Stomach (tissue), 9 donors: Measurements from ENCODE around the gene FOXO3. TPM values are rescaled to one million over a fixed set of nuclear protein-coding genes. Genes with fewer than 3 reads are reported as not detected.

ENCODE experiments used
- DNase-seq, 2 donors: peaks; one replicate each; pipeline versions ENCODE4 v3.0.0 to v3.0.0-alpha.2; 2013 to 2019
- H3K27ac ChIP-seq, 5 donors: fragments of 200-600 bp in 4 of 5; sonication (generic) in 4 of 5; one replicate each; pipeline ENCODE4 v1.5.1; 2013 to 2019; ENCODE audit warnings: mild to moderate bottlenecking in 1 of 5, moderate library complexity in 1 of 5
- H3K27me3 ChIP-seq, 3 donors: fragments of 200-600 bp; sonication (generic); one replicate each; pipeline ENCODE4 v1.5.1; 2017 to 2019; ENCODE audit warnings: mixed run types in 1 of 3
- H3K36me3 ChIP-seq, 4 donors: fragments of 200-600 bp; sonication (generic); 1 replicate in 3 of 4; 2 replicates in 1 of 4; pipeline ENCODE4 v1.5.1; 2016 to 2019
- H3K4me1 ChIP-seq, 4 donors: fragments of 200-600 bp; sonication (generic); one replicate each; pipeline ENCODE4 v1.5.1; 2016 to 2019
- H3K4me3 ChIP-seq, 4 donors: fragments of 200-600 bp; sonication (generic) in 3 of 4; one replicate each; pipeline ENCODE4 v1.5.1; 2016 to 2019; ENCODE audit warnings: mild to moderate bottlenecking in 1 of 4
- H3K9me3 ChIP-seq, 4 donors: fragments of 200-600 bp; sonication (generic); one replicate each; pipeline ENCODE4 v1.5.1; 2016 to 2019
- CTCF ChIP-seq, 7 experiments: fragments of 450-650 bp in 4 of 7; fragments of 200-600 bp in 3 of 7; sonication (generic) in 3 of 7; IDR thresholded peaks; one replicate each; pipeline ENCODE4 v1.5.1; 2016 to 2019; ENCODE audit warnings: antibody characterized with exemption in 7 of 7, control low read depth in 2 of 7, mild to moderate bottlenecking in 1 of 7
- EP300 ChIP-seq: sonication (generic); formaldehyde crosslinking; IDR thresholded peaks from one replicate; pipeline ENCODE4 v1.6.1; 2017; ENCODE audit warnings: antibody characterized with exemption
- POLR2A ChIP-seq, 4 donors: fragments of 450-650 bp; IDR thresholded peaks; one replicate each; pipeline ENCODE4 v1.6.1; 2016; ENCODE audit warnings: antibody characterized with exemption in 4 of 4, control low read depth in 2 of 4, mild to moderate bottlenecking in 1 of 4, moderate library complexity in 1 of 4
- POLR2AphosphoS5 ChIP-seq, 3 donors: sonication (generic); formaldehyde crosslinking; IDR thresholded peaks; one replicate each; pipeline ENCODE4 v1.6.1; 2016; ENCODE audit warnings: antibody characterized with exemption in 3 of 3
- WGBS, 5 donors: extraction: QIAGEN DNeasy Blood & Tissue Kit in 3 of 5; methylation state at CpG; one replicate each; pipeline versions ENCODE4 v1.1.5 to v1.1.7; 2013 to 2018; 5-methylcytosine and 5-hydroxymethylcytosine counted together
- intact Hi-C: fragments of 100-400 bp; cut with DNase I; formaldehyde crosslinking; loops from one replicate; pipeline ENCODE4 v1.15.1; 2023; ENCODE audit warnings: low total_unique reads
- polyA plus RNA-seq, 3 donors: library from polyadenylated mRNA; stranded (reverse); fragments of 200-250 nt; gene quantifications; one replicate each; pipeline ENCODE4 v1.2.3, GENCODE V29; 2013
- total RNA-seq, 5 donors: library from RNA; depleted of rRNA; stranded (reverse); fragments of >200 nt; gene quantifications; one replicate each; pipeline versions ENCODE4 v1.1.0 to v1.2.3, GENCODE V29; 2014 to 2016
- donor health status: healthy with polysubstance abuse.
- donor health status: Bipolar disorder and iron deficiency.
- donor health status: healthy.

The FOXO3 gene
- total and polyA plus RNA-seq, 8 donors: 13.0 to 89.8 (median 42.1) TPM

- 38 to 46% (median 43%) methylated on average over 4 of the region's 4 CpGs for WGBS, 5 donors
- H3K4me3 ChIP-seq: no peak overlapping the region
These were observed 13.9 kb downstream of the FOXO3 start for GRCh38 chr6:108574457-108575141.

GRCh38 chr6:108575905-108576494, 15.3 kb downstream of the FOXO3 start:
- TF ChIP-seq POLR2AphosphoS5 (IDR thresholded peaks at IDR 0.05) (no peak), CTCF (IDR thresholded peaks at IDR 0.05) (no peak), POLR2A (IDR thresholded peaks at IDR 0.05) (no peak), EP300 (no peak)
- Histone ChIP-seq H3K4me1 (peaks cover 51 to 100% (median 82%) of the 10 kb centered on the region in 4 donors), H3K9me3 (no peaks in the 10 kb centered on the region), H3K36me3 (peaks cover 7 to 51% (median 44%) of the 10 kb centered on the region in 4 donors), H3K4me3 (peak overlapping the region in 1 of 4 donors; percentile 3), H3K27me3 (no peaks in the 10 kb centered on the region), H3K27ac (peak overlapping the region in 3 of 5 donors; percentile 31 to 53 (median 50))
- WGBS, 5 donors: 31 to 62% (median 53%) methylated on average over 2 of the region's 2 CpGs
- DNase-seq: no peak
- intact Hi-C loops: loop anchor here (10.0 kb wide), 1 partner anchor 99 kb away; no protein-coding TSS in a partner anchor

More at GRCh38 chr6:108574457-108575141, 13.9 kb downstream of the FOXO3 start:
- no peak for TF ChIP-seq EP300
- TF ChIP-seq POLR2A (IDR thresholded peaks at IDR 0.05): no peak
- no peak for TF ChIP-seq POLR2AphosphoS5 (IDR thresholded peaks at IDR 0.05)
- TF ChIP-seq CTCF (IDR thresholded peaks at IDR 0.05): no peak
- Histone ChIP-seq H3K27me3 (no peaks in the 10 kb centered on the region), H3K27ac (peak overlapping the region in 2 of 5 donors; percentile 11 to 19), H3K4me1 (peaks cover 40 to 99% (median 76%) of the 10 kb centered on the region in 4 donors), H3K36me3 (peaks cover 18 to 65% (median 58%) of the 10 kb centered on the region in 4 donors), H3K9me3 (no peaks in the 10 kb centered on the region)
- intact Hi-C loops: loop anchor here (10.0 kb wide), 1 partner anchor 100 kb away; no protein-coding TSS in a partner anchor
- DNase-seq: no peak

- Histone ChIP-seq H3K9me3 (no peaks in the 10 kb centered on the region), H3K4me3 (no peak overlapping the region), H3K27ac (peak overlapping the region in 3 of 5 donors; percentile 31 to 53 (median 50)), H3K36me3 (peaks cover 7 to 43% (median 37%) of the 10 kb centered on the region in 4 donors), H3K27me3 (no peaks in the 10 kb centered on the region), H3K4me1 (peaks cover 58 to 100% (median 85%) of the 10 kb centered on the region in 4 donors)
- WGBS, 5 donors: 25 to 60% (median 34%) methylated on average over 1 of the region's 1 CpG
- no peak for DNase-seq
- TF ChIP-seq POLR2A (IDR thresholded peaks at IDR 0.05) (no peak), CTCF (IDR thresholded peaks at IDR 0.05) (no peak)
- intact Hi-C loops: loop anchor here (10.0 kb wide), 1 partner anchor 98 kb away; no protein-coding TSS in a partner anchor
These were observed 16.0 kb downstream of the FOXO3 start for GRCh38 chr6:108576709-108577108.

GRCh38 chr6:108578166-108578565, 17.4 kb downstream of the FOXO3 start:
- peaks cover 0 to 29% (median 23%) of the 10 kb centered on the region in 4 donors for H3K36me3 ChIP-seq
- peak overlapping the region in 2 of 5 donors; percentile 70 to 79 for H3K27ac ChIP-seq
- no peak overlapping the region for H3K4me3 ChIP-seq
- no peak for DNase-seq
- H3K27me3 ChIP-seq: no peaks in the 10 kb centered on the region
- intact Hi-C loops: loop anchor here (10.0 kb wide), 1 partner anchor 97 kb away; no protein-coding TSS in a partner anchor
- TF ChIP-seq CTCF (IDR thresholded peaks at IDR 0.05) (no peak), POLR2A (IDR thresholded peaks at IDR 0.05) (no peak), EP300 (no peak), POLR2AphosphoS5 (IDR thresholded peaks at IDR 0.05) (no peak)
- WGBS, 5 donors: 93 to 99% (median 96%) methylated on average over 4 of the region's 4 CpGs
- H3K4me1 ChIP-seq: peaks cover 71 to 100% (median 91%) of the 10 kb centered on the region in 4 donors
- no peaks in the 10 kb centered on the region for H3K9me3 ChIP-seq
